SK-N-SH (cell line): ENCODE measurements around the gene RCBTB2. TPM values are rescaled to one million over a fixed set of nuclear protein-coding genes. Genes with fewer than 3 reads are reported as not detected.

Source experiments
- CTCF ChIA-PET: fragments of 300-600, 350-600 bp; formaldehyde crosslinking; extraction: SDS; loops from one replicate; lab custom pipeline; 2021; lab: Yijun Ruan, JAX
- POLR2A ChIA-PET: fragments of 350-600 bp; sonication (Branson Sonifier 250); formaldehyde crosslinking; extraction: SDS; loops from one replicate; lab custom pipeline; 2020; ENCODE audit warnings: antibody characterized with exemption, inconsistent platforms; lab: Yijun Ruan, JAX
- DNase-seq: peaks from one replicate; pipeline ENCODE4 v3.0.0; 2012
- H2AFZ ChIP-seq: fragments of 200-600 bp; sonication (generic); 2 replicates; pipeline ENCODE4 v1.8.1; 2016; ENCODE audit warnings: antibody characterized with exemption, mild to moderate bottlenecking, low read depth
- H3F3A ChIP-seq: fragments of 200-600 bp; sonication (generic); replicated peaks from 2 replicates; pipeline ENCODE3; 2016; ENCODE audit warnings: antibody characterized with exemption, mild to moderate bottlenecking; ENCODE audit not compliant: insufficient read depth
- H3K27ac ChIP-seq, 2 experiments: fragments of 200-500 bp in 1 of 2; fragments of 200-600 bp in 1 of 2; sonication (Bioruptor generic) in 1 of 2; sonication (generic), shearing (Covaris generic) in 1 of 2; 2 replicates each; pipeline versions ENCODE4 v1.5.1 to v1.6.1; 2014 to 2016; ENCODE audit warnings: low read depth in 2 of 2, inconsistent platforms in 1 of 2, low read length in 1 of 2, mild to moderate bottlenecking in 1 of 2, mixed read lengths in 1 of 2
- H3K27me3 ChIP-seq: fragments of 200-600 bp; sonication (generic), shearing (Covaris generic); 2 replicates; pipeline ENCODE4 v1.6.1; 2016; ENCODE audit warnings: mixed run types; ENCODE audit not compliant: insufficient read depth
- H3K36me3 ChIP-seq, 2 experiments: fragments of 200-500 bp in 1 of 2; fragments of 200-600 bp in 1 of 2; sonication (Bioruptor generic) in 1 of 2; sonication (generic) in 1 of 2; replicated peaks in 1 of 2; 2 replicates each; pipeline versions ENCODE3 to v1.5.1; 2014 to 2016; ENCODE audit warnings: low read length in 1 of 2, mild to moderate bottlenecking in 1 of 2; ENCODE audit not compliant: insufficient read depth in 2 of 2, control insufficient read depth in 1 of 2
- H3K4me1 ChIP-seq, 2 experiments: fragments of 200-500 bp in 1 of 2; fragments of 200-600 bp in 1 of 2; sonication (Bioruptor generic) in 1 of 2; sonication (generic), shearing (Covaris generic) in 1 of 2; 2 replicates each; pipeline versions ENCODE4 v1.5.1 to v1.6.1; 2014 to 2016; ENCODE audit warnings: low read depth in 1 of 2, low read length in 1 of 2, mixed run types in 1 of 2; ENCODE audit not compliant: insufficient read depth in 2 of 2, control insufficient read depth in 1 of 2
- H3K4me2 ChIP-seq: fragments of 200-600 bp; sonication (generic), shearing (Covaris generic); 2 replicates; pipeline ENCODE4 v1.6.1; 2017; ENCODE audit warnings: mixed run types
- H3K4me3 ChIP-seq, 2 experiments: fragments of 200-500 bp in 1 of 2; fragments of 200-600 bp in 1 of 2; sonication (Bioruptor generic) in 1 of 2; sonication (generic), shearing (Covaris generic) in 1 of 2; 2 replicates each; pipeline versions ENCODE4 v1.5.1 to v1.8.1; 2014 to 2016; ENCODE audit warnings: low read depth in 2 of 2, inconsistent platforms in 1 of 2, low read length in 1 of 2, mild to moderate bottlenecking in 1 of 2, mixed read lengths in 1 of 2, moderate library complexity in 1 of 2
- H3K79me2 ChIP-seq: fragments of 200-600 bp; sonication (generic); 2 replicates; pipeline ENCODE4 v1.8.1; 2017; ENCODE audit warnings: mild to moderate bottlenecking; ENCODE audit not compliant: insufficient read depth
- H3K9ac ChIP-seq: fragments of 200-600 bp; sonication (generic); 2 replicates; pipeline ENCODE4 v1.6.1; 2017; ENCODE audit warnings: mixed run types
- H3K9me2 ChIP-seq: fragments of 200-600 bp; sonication (generic); 2 replicates; pipeline ENCODE4 v1.6.1; 2017; ENCODE audit warnings: mixed run types
- H3K9me3 ChIP-seq: fragments of 200-600 bp; sonication (generic); 2 replicates; pipeline ENCODE4 v1.6.1; 2017; ENCODE audit warnings: mixed run types, mild to moderate bottlenecking, moderate library complexity
- H4K20me1 ChIP-seq: fragments of 200-600 bp; sonication (generic); 2 replicates; pipeline ENCODE4 v1.6.1; 2017; ENCODE audit warnings: mild to moderate bottlenecking, mixed run types; ENCODE audit not compliant: insufficient read depth
- ELF1 ChIP-seq: IDR thresholded peaks from 2 replicates; pipeline ENCODE4 v1.4.0; 2012
- EP300 ChIP-seq, 2 experiments: IDR thresholded peaks; 2 replicates each; pipeline versions ENCODE4 v1.4.0 to v1.6.1; 2012; ENCODE audit warnings: borderline replicate concordance in 1 of 2, low read depth in 1 of 2, low read length in 1 of 2
- MXI1 ChIP-seq: IDR thresholded peaks from 2 replicates; pipeline ENCODE4 v1.6.1; 2012; ENCODE audit warnings: mild to moderate bottlenecking, low read depth, low read length, improper control_type of control experiment
- NFIC ChIP-seq: IDR thresholded peaks from 2 replicates; pipeline ENCODE4 v1.4.0; 2012; ENCODE audit warnings: borderline replicate concordance
- RAD21 ChIP-seq: IDR thresholded peaks from 2 replicates; pipeline ENCODE4 v1.6.1; 2012; ENCODE audit warnings: mild to moderate bottlenecking, low read length
- RFX5 ChIP-seq: IDR thresholded peaks from 2 replicates; pipeline ENCODE4 v1.6.1; 2012; ENCODE audit warnings: mild to moderate bottlenecking, improper control_type of control experiment, low read length
- RXRA ChIP-seq: IDR thresholded peaks from 2 replicates; pipeline ENCODE4 v1.4.0; 2012; ENCODE audit warnings: low read depth, mild to moderate bottlenecking, borderline replicate concordance
- SIN3A ChIP-seq: IDR thresholded peaks from 2 replicates; pipeline ENCODE4 v1.6.1; 2012; ENCODE audit warnings: low read depth, mild to moderate bottlenecking, low read length, moderate library complexity, borderline replicate concordance
- TEAD4 ChIP-seq: IDR thresholded peaks from 2 replicates; pipeline ENCODE4 v1.4.0; 2012; ENCODE audit warnings: mild to moderate bottlenecking, borderline replicate concordance; ENCODE audit not compliant: insufficient read depth
- USF2 ChIP-seq: fragments of 150-350 bp; IDR thresholded peaks from 2 replicates; pipeline ENCODE4 v1.6.1; 2017; ENCODE audit warnings: antibody characterized with exemption, low read length, low read depth, borderline replicate concordance
- WGBS: methylation state at CpG from one replicate; pipeline ENCODE4 v1.1.6; 2017; ENCODE audit warnings: low lambda C conversion rate; 5-methylcytosine and 5-hydroxymethylcytosine counted together
- polyA plus RNA-seq, 3 experiments: library from polyadenylated mRNA; depleted of rRNA; stranded (reverse); fragments of >200 nt; gene quantifications; 2 replicates each; pipeline ENCODE4 v1.2.3, GENCODE V29; 2012
- TF ChIP-seq, protein P1 (sequence below): IDR thresholded peaks from 2 replicates; pipeline ENCODE4 v1.6.1; 2012; ENCODE audit warnings: mild to moderate bottlenecking, low read depth, low read length, moderate library complexity

RCBTB2 gene
- polyA plus RNA-seq, 1 of the 3 experiments (the other 2 are of a cell fraction), result 2.8 TPM

DNA sequence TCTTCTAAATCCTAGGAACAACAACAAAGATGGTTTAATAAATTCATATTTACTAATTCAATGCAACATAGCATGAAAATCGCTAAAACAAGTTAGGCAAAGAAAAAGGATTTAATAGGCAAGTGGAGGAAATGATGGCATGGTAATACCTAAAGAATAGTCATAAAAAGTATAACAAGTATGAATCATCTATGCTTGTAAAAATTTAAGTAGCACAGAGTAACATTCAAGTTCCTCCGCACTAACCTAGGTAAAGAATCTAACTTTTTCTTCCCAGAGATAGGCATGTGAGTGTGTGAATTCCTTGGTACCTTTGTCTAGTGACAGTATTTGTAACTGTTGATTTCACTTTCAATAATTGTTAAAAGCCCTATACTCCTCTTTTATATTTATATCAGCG, 42.6 kb downstream of the RCBTB2 start:
- DNase-seq, result no peak
- H3F3A ChIP-seq, result peaks cover 5% of the 10 kb centered on the region
- H3K9me3 ChIP-seq, result no peaks in the 10 kb centered on the region; the same call in 1 of the 2 replicates
- H3K36me3 ChIP-seq, result peaks cover 0 to 5% of the 10 kb centered on the region in 2 experiments
- no peaks in the 10 kb centered on the region for H3K9me2 ChIP-seq
- TF ChIP-seq SIN3A (no peak), MXI1 (no peak), EP300 (IDR thresholded peaks at IDR 0.05; ENCODE audit: borderline replicate concordance in 1 of 2, low read depth in 1 of 2, low read length in 1 of 2) (no peak), USF2 (no peak), RAD21 (no peak), RXRA (no peak), TEAD4 (no peak), NFIC (no peak)
- TF ChIP-seq, protein P1, sequence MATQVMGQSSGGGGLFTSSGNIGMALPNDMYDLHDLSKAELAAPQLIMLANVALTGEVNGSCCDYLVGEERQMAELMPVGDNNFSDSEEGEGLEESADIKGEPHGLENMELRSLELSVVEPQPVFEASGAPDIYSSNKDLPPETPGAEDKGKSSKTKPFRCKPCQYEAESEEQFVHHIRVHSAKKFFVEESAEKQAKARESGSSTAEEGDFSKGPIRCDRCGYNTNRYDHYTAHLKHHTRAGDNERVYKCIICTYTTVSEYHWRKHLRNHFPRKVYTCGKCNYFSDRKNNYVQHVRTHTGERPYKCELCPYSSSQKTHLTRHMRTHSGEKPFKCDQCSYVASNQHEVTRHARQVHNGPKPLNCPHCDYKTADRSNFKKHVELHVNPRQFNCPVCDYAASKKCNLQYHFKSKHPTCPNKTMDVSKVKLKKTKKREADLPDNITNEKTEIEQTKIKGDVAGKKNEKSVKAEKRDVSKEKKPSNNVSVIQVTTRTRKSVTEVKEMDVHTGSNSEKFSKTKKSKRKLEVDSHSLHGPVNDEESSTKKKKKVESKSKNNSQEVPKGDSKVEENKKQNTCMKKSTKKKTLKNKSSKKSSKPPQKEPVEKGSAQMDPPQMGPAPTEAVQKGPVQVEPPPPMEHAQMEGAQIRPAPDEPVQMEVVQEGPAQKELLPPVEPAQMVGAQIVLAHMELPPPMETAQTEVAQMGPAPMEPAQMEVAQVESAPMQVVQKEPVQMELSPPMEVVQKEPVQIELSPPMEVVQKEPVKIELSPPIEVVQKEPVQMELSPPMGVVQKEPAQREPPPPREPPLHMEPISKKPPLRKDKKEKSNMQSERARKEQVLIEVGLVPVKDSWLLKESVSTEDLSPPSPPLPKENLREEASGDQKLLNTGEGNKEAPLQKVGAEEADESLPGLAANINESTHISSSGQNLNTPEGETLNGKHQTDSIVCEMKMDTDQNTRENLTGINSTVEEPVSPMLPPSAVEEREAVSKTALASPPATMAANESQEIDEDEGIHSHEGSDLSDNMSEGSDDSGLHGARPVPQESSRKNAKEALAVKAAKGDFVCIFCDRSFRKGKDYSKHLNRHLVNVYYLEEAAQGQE, result no peak
- H3K27ac ChIP-seq, result no peak overlapping the region
- H3K27me3 ChIP-seq, result no peaks in the 10 kb centered on the region
- peaks cover 0 to 7% of the 10 kb centered on the region in 2 experiments; a peak in 2 of 4 replicates for H3K4me1 ChIP-seq
- no peak overlapping the region for H3K4me2 ChIP-seq
- H3K9ac ChIP-seq, result no peak overlapping the region
- ChIA-PET CTCF (no interaction called here), POLR2A (no interaction called here)
- no peak overlapping the region for H2AFZ ChIP-seq
- H3K79me2 ChIP-seq, result no peaks in the 10 kb centered on the region
- H4K20me1 ChIP-seq, result no peaks in the 10 kb centered on the region
- H3K4me3 ChIP-seq, result no peak overlapping the region
- 93% methylated on average over 3 of the region's 3 CpGs for WGBS

DNA sequence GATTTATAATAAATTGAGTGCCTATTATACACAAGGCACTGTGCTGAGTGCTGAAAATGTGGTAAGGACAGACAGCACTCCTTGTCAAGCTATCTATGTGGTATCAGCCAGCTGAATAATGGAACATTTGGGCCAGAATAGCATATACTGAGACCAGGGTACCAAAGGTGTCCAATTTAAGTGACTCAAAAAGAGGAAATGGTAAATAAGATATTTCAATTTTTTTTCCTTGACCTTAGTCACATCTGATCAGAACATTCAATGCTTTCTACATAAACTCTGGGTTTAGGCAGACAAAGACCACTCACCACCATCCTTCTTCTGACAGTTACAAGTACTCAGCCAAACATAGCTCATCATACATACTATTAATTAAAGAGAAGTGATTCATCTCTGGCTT, 43.2 kb downstream of the RCBTB2 start:
- Histone ChIP-seq H3K4me2 (no peak overlapping the region), H4K20me1 (no peaks in the 10 kb centered on the region), H2AFZ (no peak overlapping the region), H3K4me3 (no peak overlapping the region), H3K9me3 (no peaks in the 10 kb centered on the region; the same call in 1 of the 2 replicates), H3K9me2 (no peaks in the 10 kb centered on the region), H3K9ac (no peak overlapping the region), H3K79me2 (no peaks in the 10 kb centered on the region), H3K4me1 (peaks cover 0 to 7% of the 10 kb centered on the region in 2 experiments; a peak in 2 of 4 replicates), H3F3A (peaks cover 1% of the 10 kb centered on the region), H3K36me3 (peaks cover 0 to 5% of the 10 kb centered on the region in 2 experiments), H3K27ac (no peak overlapping the region), H3K27me3 (no peaks in the 10 kb centered on the region)
- no peak for DNase-seq
- POLR2A ChIA-PET, result no interaction called here
- TF ChIP-seq RFX5 (no peak), ELF1 (no peak)
- TF ChIP-seq, all 33 proteins: peak for 0
- CTCF ChIA-PET, result no interaction called here
